Stimulated activated naive CD8-positive, alpha-beta T cell treated with anti-CD3 and anti-CD28 coated beads, Interleukin-15, amount 100 ng/mL, for 72 hours (primary cell): Measurements from ENCODE around the gene ACSM6.
"Not testable (repeated sequence)": the region's sequence is repeated elsewhere in the genome, so short reads cannot be mapped to it uniquely, and the experiment has no call there.

ENCODE experiments used
- ATAC-seq: fragments of 150-1000 bp; cut with Tn5 transposase; 2 replicates; pipeline ENCODE4 v1.10.0; 2021; ENCODE audit warnings: mild to moderate bottlenecking, moderate library complexity
- DNase-seq, 2 donors: peaks; one replicate each; pipeline ENCODE4 v3.0.0; 2021 to 2022
- H3K27ac Mint-ChIP-seq, 2 donors: one replicate each; pipeline ENCODE4 v1.8.0; 2022; ENCODE audit warnings: mild to moderate bottlenecking in 2 of 2, mixed read lengths in 2 of 2, moderate library complexity in 2 of 2
- H3K27me3 Mint-ChIP-seq: one replicate; pipeline ENCODE4 v1.8.0; 2022; ENCODE audit warnings: mixed read lengths
- H3K4me1 Mint-ChIP-seq: one replicate; pipeline ENCODE4 v1.8.0; 2022; ENCODE audit warnings: mild to moderate bottlenecking, mixed read lengths
- H3K4me3 Mint-ChIP-seq, 2 donors: one replicate each; pipeline ENCODE4 v1.8.0; 2022; ENCODE audit warnings: mild to moderate bottlenecking in 2 of 2, mixed read lengths in 2 of 2, moderate library complexity in 1 of 2
- H3K9me3 Mint-ChIP-seq, 2 donors: one replicate each; pipeline ENCODE4 v1.8.0; 2022; ENCODE audit warnings: mixed read lengths in 2 of 2

The ACSM6 gene

GRCh38 chr10:95234951-95235350 is 40.9 kb downstream of the ACSM6 start:
- no peak for DNase-seq
- Mint-ChIP-seq H3K4me1 (peaks cover 47% of the 10 kb centered on the region), H3K27me3 (peaks cover 17% of the 10 kb centered on the region), H3K9me3 (peaks cover 0 to 4% of the 10 kb centered on the region in 2 donors), H3K27ac (peak overlapping the region in 1 of 2 donors; percentile 91), H3K4me3 (no peak overlapping the region)
- no peak for ATAC-seq

GRCh38 chr10:95235676-95236067 is 41.6 kb downstream of the ACSM6 start:
- peak overlapping the region in 1 of 2 donors; percentile 49 for H3K4me3 Mint-ChIP-seq
- H3K27ac Mint-ChIP-seq = peak overlapping the region; percentile 88 to 98
- peaks cover 43% of the 10 kb centered on the region for H3K4me1 Mint-ChIP-seq
- peaks cover 0 to under 1% of the 10 kb centered on the region in 2 donors for H3K9me3 Mint-ChIP-seq
- peaks cover 17% of the 10 kb centered on the region for H3K27me3 Mint-ChIP-seq
- DNase-seq (no peak), ATAC-seq (no peak)

GRCh38 chr10:95236068-95236903 is 42.2 kb downstream of the ACSM6 start:
- ATAC-seq (peak; percentile 92), DNase-seq (peak; percentile 34 to 47)
- Mint-ChIP-seq H3K4me3 (peak overlapping the region; percentile 49 to 68), H3K9me3 (no peaks in the 10 kb centered on the region), H3K27ac (peak overlapping the region; percentile 95 to 98), H3K27me3 (peaks cover 17% of the 10 kb centered on the region), H3K4me1 (peaks cover 37% of the 10 kb centered on the region)

GRCh38 chr10:95237376-95238170 is 43.5 kb downstream of the ACSM6 start:
- H3K4me1 Mint-ChIP-seq = peaks cover 33% of the 10 kb centered on the region
- ATAC-seq = no peak
- H3K27me3 Mint-ChIP-seq = peaks cover 17% of the 10 kb centered on the region
- H3K27ac Mint-ChIP-seq = peak overlapping the region in 1 of 2 donors; percentile 14
- no peaks in the 10 kb centered on the region for H3K9me3 Mint-ChIP-seq
- no peak overlapping the region for H3K4me3 Mint-ChIP-seq
- no peak for DNase-seq

GRCh38 chr10:95240096-95240495 is 46.1 kb downstream of the ACSM6 start:
- H3K9me3 Mint-ChIP-seq, H3K27ac Mint-ChIP-seq, ATAC-seq, H3K4me3 Mint-ChIP-seq, DNase-seq: not testable (repeated sequence)
- Mint-ChIP-seq H3K4me1 (peaks cover 33% of the 10 kb centered on the region), H3K27me3 (peaks cover 25% of the 10 kb centered on the region)

- Mint-ChIP-seq H3K27ac (no peak overlapping the region), H3K9me3 (no peaks in the 10 kb centered on the region), H3K4me1 (peaks cover 29% of the 10 kb centered on the region), H3K27me3 (peaks cover 32% of the 10 kb centered on the region), H3K4me3 (no peak overlapping the region)
- DNase-seq (no peak), ATAC-seq (no peak)
Measured at GRCh38 chr10:95240811-95241210, 46.8 kb downstream of the ACSM6 start.

GRCh38 chr10:95241533-95241932 is 47.5 kb downstream of the ACSM6 start:
- H3K4me1 Mint-ChIP-seq = peaks cover 22% of the 10 kb centered on the region
- no peak for ATAC-seq
- H3K4me3 Mint-ChIP-seq = no peak overlapping the region
- H3K27ac Mint-ChIP-seq = no peak overlapping the region
- no peaks in the 10 kb centered on the region for H3K9me3 Mint-ChIP-seq
- DNase-seq = no peak
- peaks cover 36% of the 10 kb centered on the region for H3K27me3 Mint-ChIP-seq

GRCh38 chr10:95242581-95243317 is 48.7 kb downstream of the ACSM6 start:
- H3K27ac Mint-ChIP-seq = no peak overlapping the region
- DNase-seq (peak; percentile 27 to 30), ATAC-seq (peak; percentile 70)
- peaks cover 10% of the 10 kb centered on the region for H3K4me1 Mint-ChIP-seq
- no peaks in the 10 kb centered on the region for H3K9me3 Mint-ChIP-seq
- no peak overlapping the region for H3K4me3 Mint-ChIP-seq
- H3K27me3 Mint-ChIP-seq = peaks cover 31% of the 10 kb centered on the region

GRCh38 chr10:95243318-95243617 is 49.2 kb downstream of the ACSM6 start:
- peaks cover 7% of the 10 kb centered on the region for H3K4me1 Mint-ChIP-seq
- no peak overlapping the region for H3K4me3 Mint-ChIP-seq
- H3K27me3 Mint-ChIP-seq = peaks cover 35% of the 10 kb centered on the region
- H3K27ac Mint-ChIP-seq = no peak overlapping the region
- H3K9me3 Mint-ChIP-seq = no peaks in the 10 kb centered on the region
- ATAC-seq = no peak
- no peak for DNase-seq

GRCh38 chr10:95244152-95244551 is 50.1 kb downstream of the ACSM6 start:
- H3K4me3 Mint-ChIP-seq = no peak overlapping the region
- ATAC-seq (no peak), DNase-seq (no peak)
- H3K27me3 Mint-ChIP-seq = peaks cover 43% of the 10 kb centered on the region
- H3K9me3 Mint-ChIP-seq = no peaks in the 10 kb centered on the region
- H3K4me1 Mint-ChIP-seq = peaks cover 7% of the 10 kb centered on the region
- H3K27ac Mint-ChIP-seq = no peak overlapping the region

GRCh38 chr10:95245425-95246055 is 51.5 kb downstream of the ACSM6 start:
- Mint-ChIP-seq H3K27ac (no peak overlapping the region), H3K9me3 (no peaks in the 10 kb centered on the region), H3K4me1 (peaks cover 7% of the 10 kb centered on the region), H3K4me3 (no peak overlapping the region), H3K27me3 (peaks cover 51% of the 10 kb centered on the region)
- DNase-seq = no peak
- peak; percentile 42 for ATAC-seq

- Mint-ChIP-seq H3K27me3 (peaks cover 60% of the 10 kb centered on the region), H3K4me1 (peaks cover 7% of the 10 kb centered on the region), H3K9me3 (no peaks in the 10 kb centered on the region), H3K4me3 (no peak overlapping the region), H3K27ac (no peak overlapping the region)
- DNase-seq (peak; percentile 51 to 62), ATAC-seq (peak; percentile 43)
Measured at GRCh38 chr10:95246582-95247051, 52.6 kb downstream of the ACSM6 start.

- ATAC-seq (no peak), DNase-seq (no peak)
- H3K4me1 Mint-ChIP-seq = peaks cover 7% of the 10 kb centered on the region
- no peak overlapping the region for H3K4me3 Mint-ChIP-seq
- no peaks in the 10 kb centered on the region for H3K9me3 Mint-ChIP-seq
- peaks cover 67% of the 10 kb centered on the region for H3K27me3 Mint-ChIP-seq
- H3K27ac Mint-ChIP-seq = no peak overlapping the region
Measured at GRCh38 chr10:95247200-95247880, 53.3 kb downstream of the ACSM6 start.

GRCh38 chr10:95247881-95248583 is 54.0 kb downstream of the ACSM6 start:
- DNase-seq (no peak), ATAC-seq (no peak)
- Mint-ChIP-seq H3K9me3 (no peaks in the 10 kb centered on the region), H3K27me3 (peaks cover 74% of the 10 kb centered on the region), H3K27ac (no peak overlapping the region), H3K4me1 (peaks cover 7% of the 10 kb centered on the region), H3K4me3 (no peak overlapping the region)
